G401 (cell line): ENCODE measurements around the gene SKI. TPM values are rescaled to one million over a fixed set of nuclear protein-coding genes. Genes with fewer than 3 reads are reported as not detected.
"Not testable (repeated sequence)": the region's sequence is repeated elsewhere in the genome, so short reads cannot be mapped to it uniquely, and the experiment has no call there.

Experiments
- DNase-seq: peaks from one replicate; pipeline ENCODE4 v3.0.0-alpha.2; 2015; ENCODE audit warnings: low spot score
- in situ Hi-C: cut with HindIII; loops from 2 replicates; pipeline ENCODE4 v1.10.0; 2016; ENCODE audit warnings: low sequenced_read_pairs, mixed read lengths
- total RNA-seq: library from RNA; depleted of rRNA; stranded (reverse); fragments of >200 nt; shearing (Covaris generic); gene quantifications from 2 replicates; pipeline ENCODE4 v1.2.3, GENCODE V29; 2014

Gene SKI
- total RNA-seq, 1 experiment from 2014 or later: 15.2 TPM

GRCh38 chr1:2283371-2283990 lies 55.4 kb downstream of the SKI start:
- in situ Hi-C loops: no loop called here
- no peak for DNase-seq

DNA sequence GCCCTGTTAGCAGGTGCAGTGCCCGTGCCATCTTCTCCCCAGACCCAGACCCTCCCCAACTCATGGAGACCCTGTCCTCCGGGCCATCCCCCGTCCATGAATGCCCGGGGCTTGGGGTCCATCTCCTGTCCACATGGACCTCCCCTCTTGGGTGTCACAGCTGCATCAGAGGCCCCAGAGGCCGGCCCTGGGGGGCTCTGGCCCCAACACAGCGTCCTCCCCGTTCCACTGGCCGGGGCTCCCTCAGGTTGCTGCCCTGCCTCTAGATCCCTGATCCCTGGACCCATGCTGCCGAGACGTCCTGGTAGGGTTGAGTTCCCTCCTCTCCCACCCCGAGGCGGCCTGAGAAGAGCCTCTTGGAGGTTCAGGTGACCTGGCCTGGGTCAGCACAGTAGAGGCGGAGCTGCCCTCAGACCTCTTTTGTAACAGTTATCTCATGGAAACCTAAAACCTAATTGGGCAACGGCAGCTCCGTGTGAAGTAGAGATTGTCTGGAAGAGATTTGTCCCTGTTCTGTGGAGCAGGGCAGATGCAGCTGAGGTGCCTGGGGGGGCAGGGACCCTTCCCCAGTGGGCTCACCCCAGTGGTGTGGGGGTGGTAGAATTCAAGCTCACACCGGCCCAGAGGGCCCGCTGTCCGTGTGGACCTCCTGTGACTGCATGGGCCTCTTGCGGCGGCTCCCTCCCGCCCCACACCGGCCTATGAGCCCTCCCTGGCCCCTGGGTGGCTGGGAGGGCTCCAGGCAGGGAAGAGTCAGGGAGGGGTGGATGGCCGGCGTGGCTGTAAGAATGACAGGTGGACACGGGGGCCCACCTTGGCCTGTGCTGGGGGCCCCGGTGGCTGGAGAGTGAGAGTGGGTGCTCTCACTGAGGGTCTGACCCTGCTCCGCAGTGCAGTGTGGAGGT lies 56.1 kb downstream of the SKI start:
- in situ Hi-C loops: no loop called here
- no peak for DNase-seq

DNA sequence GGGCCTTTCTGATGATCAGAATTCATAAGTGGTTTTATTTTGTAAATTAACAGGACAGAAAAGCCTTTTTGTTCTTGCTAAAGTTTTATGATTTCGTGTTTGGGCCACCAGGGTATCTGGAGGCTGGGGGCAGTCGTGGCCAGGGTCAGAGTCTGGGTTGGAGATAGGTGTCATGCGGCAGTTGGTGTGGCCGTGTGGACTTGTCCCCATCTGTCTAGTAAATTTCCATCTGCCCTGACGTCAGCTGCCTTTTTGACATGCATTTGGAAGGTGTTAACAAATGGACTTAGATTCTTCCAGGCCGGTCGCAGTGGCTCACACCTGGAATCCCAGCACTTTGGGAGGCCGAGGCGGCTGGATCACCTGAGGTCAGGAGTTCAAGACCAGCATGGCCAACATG lies 56.8 kb downstream of the SKI start:
- in situ Hi-C loops: no loop called here
- DNase-seq: peak; percentile 95

- no peak for DNase-seq
- in situ Hi-C loops: no loop called here
Measured at GRCh38 chr1:2286923-2287322, 58.8 kb downstream of the SKI start.

DNA sequence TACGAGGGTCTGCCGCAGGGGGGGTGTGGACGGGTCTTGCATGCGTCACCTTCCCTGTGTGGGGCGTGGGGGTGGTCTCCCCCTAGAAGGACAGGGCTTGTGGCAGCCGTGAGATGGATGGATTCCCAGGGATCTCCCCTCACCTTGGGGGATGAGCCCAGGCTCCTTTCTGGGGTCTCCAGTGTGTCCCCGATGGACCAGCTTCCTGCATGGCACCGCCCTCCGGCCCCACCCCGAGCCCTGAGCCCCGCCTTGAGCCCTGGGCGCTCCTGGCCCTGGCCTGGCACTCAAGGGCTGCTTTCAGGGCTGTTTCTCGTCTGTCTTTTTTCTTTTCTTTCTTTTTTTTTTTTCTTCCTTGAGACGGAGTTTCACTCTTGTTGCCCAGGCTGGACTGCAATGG lies 59.5 kb downstream of the SKI start:
- in situ Hi-C loops: no loop called here
- no peak for DNase-seq

GRCh38 chr1:2288311-2288710 lies 60.2 kb downstream of the SKI start:
- in situ Hi-C loops: no loop called here

DNA sequence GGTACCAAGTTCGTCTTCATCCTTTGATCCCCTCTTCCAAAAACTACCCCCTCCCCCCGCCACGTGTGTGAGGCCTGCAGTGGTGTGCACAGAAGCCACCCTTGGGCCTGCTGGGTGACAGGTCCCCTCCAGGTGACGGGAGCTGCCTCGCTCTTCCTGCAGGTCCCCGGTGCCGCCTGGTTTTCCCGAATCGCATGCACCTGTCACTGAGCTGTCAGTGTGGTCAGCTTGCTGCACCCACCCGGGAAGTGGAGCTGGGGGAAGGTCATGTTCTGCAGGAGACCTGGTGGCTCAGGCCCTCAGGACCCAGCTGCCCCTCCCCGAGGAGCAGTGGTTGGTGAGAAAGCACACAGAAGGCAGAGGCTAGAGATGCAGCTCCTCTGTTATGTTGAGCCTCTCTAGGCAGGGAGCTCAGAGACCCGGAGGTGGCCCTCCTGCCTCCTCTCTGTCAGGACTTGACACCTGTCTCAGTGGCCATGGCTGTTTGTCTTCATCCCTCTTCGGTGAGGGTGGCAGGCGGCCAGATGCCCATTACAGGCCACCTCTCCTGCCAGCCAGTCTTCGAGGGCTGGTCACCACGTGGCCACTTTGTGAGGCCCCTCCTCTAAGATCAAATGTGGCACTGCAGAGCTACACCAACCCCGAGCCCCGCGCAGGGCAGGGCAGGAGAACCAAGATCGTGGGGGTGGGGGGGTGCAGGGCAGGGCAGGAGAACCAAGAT lies 60.9 kb downstream of the SKI start:
- in situ Hi-C loops: no loop called here
- no peak for DNase-seq

More at GRCh38 chr1:2288311-2288710, 60.2 kb downstream of the SKI start:
- no peak for DNase-seq

DNA sequence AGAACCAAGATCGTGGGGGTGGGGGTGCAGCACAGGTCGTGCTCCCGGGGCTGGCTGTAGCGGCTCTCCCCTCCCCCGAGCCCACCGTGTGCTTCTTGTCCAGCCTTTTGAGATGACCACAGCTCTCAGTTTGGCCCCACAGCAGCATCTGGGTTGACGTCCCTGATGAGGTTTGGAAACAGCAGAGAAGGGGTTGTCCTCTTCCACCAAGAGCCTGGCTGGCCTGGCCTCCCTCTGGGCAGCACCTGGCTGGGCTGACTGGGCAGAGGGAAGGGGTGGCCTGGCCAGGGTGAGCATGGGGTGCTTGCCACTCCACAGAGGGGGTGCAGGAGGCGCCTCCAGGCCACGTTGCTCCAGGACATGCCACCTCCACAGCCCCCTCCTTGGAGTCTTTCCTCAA lies 61.5 kb downstream of the SKI start:
- no peak for DNase-seq
- in situ Hi-C loops: no loop called here

DNA sequence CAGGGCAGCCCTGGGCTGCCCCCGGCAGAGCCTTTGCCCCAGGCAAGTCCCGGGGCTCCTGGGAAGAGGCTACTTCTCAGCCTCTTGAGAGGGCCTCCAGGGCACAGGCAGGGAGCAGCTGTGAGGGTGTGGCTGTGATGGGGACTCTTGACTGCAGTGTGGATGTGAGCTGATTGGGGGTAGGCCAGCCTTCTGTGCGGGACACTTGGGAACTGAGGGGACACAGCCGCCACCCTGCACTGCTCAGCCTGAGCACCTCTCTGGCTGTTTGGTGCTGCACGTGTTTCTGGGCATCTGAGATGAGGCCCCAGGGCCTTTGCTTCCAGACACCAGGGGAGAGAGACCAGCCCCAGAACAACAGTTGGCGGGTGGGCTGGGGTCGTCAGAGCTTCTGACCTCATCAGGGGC lies 62.1 kb downstream of the SKI start:
- in situ Hi-C loops: no loop called here

DNA sequence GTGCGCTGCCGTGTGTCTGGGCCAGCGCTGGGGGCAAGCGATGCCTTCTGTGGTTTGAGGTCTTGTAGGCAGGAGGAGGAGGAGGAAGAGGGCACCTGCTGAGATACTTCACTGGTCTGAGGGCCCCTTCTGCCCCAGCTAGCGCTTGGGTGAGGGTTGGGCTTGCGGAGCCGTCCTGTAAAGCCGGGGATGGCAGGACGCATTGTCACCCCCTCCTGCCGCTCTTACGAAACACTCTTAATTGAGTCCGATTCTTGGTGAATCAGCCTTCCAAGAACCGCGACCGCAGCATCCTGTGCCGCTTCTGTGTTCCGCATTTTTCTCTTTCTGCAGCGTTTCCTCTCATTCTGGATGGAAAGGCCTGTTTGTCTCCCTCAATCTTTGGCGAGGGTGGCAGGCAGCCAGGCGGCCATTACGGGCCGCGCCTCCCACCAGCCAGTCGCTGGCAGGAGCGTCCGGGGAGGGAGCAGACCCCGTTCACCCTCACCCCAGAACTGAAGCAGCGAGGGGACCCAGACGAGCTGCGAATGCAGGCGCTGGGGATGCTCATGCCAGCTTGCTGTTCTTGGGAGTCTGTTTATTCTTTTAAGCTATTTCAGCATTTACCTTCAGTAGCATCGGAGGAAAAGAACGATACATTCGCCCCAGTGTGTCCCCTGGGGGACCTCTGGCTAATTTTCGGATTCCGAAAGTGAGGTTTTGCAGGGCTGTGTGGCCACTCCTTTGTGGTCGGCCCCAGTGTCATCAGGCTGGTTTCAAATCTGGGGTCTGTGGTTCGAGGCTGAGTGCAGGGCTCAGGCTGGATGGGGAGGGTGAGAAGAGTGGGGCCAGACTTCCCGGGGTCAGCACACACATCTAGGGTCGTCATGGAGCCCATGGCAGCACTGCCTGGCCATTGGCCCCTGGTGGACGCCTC lies 62.7 kb downstream of the SKI start:
- DNase-seq: peak; percentile 76
- in situ Hi-C loops: no loop called here

More for the DNA sequence above, 62.1 kb downstream of the SKI start:
- DNase-seq: no peak

DNA sequence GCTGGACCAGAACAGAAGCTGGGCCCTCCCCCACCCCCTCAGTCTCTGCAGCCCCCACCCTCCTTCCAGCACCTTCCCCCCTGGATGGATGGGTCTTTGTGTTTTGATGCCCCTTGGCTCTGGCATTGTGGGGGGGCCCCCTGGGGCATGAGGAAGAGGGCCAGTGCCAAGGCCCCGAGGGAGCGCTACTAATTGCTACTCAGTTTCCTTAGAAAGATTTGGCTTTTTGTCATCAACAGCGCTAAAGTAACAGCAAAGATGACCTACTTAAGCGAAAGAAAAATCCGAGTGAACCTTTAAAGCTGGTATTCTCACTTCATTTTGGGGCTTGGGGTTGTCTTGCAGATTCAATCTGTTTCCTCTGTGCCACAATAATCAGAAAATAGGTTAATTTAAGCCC lies 63.5 kb downstream of the SKI start:
- no peak for DNase-seq
- in situ Hi-C loops: no loop called here

DNA sequence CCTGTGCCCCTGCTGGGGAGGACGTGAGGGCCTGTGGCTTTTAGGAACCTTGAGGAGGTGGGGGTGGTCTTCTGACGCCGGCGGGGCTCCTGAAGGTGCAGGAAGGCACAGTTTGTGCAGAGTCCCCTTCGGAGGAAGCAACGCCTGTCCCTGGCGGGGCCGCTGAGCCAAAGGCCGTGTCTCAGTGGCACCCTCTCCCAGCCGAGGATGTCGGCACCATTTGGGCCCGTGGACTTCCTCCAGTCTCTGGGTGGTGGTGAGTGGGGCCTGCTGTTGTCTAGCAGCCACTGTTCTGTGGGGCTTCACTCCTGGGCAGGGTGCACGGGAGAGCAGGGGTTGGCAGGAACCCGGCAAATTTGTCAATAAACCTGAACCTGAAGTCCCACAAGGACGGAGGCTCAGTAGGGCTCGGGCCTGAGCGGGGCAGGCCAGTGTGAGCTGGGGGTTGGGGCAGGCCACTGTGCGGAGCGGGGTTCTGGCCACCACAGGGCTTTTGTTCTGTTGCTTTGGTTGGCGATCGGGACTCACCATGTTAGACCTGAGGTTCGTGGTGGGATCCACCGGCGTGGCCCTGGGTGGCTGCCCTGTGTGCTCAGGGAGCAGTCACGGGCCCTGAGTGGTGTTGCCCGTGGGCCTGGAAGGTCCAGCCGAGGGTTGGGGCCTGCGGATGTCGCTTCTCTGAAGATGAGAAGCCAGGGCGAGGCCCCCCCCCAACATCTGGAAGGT lies 64.8 kb downstream of the SKI start:
- in situ Hi-C loops: no loop called here
- DNase-seq: no peak

DNA sequence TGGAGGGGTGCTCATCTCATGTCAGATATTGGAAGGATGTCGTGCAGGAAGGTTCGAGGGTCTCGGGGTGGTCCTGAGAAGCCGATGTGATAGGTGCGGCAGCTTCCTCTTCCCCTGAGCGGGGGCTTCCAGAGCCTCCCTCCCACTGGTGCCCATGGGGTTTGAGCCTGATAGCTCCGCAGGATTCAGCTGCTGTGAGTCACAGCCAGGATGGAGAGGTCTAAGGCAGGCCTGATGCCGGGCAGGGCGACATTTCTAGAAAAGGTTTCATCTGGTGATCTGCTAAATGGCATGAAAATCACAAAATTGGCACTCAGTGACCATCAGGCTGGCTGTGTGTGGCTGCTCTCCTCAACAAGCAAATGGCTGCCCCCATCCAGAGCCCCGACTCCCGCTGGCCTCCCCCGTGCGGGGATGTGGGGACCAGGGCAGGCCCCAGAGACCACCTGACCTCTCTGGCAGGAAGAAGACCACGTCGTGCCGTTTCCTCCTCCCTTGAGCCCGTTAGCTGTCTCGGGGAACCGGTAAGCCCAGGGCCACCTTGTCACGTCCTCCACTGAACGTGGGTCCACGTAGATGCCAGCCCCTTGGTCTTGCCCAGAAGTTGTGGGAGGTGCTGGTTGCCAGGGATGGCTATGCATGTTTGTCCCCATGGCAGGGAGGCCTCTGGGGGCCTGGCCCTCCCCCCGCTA lies 66.1 kb downstream of the SKI start:
- in situ Hi-C loops: no loop called here

GRCh38 chr1:2294725-2295078 lies 66.6 kb downstream of the SKI start:
- in situ Hi-C loops: no loop called here
- DNase-seq: no peak

More for the DNA sequence above, 66.1 kb downstream of the SKI start:
- peak; percentile 66 for DNase-seq

DNA sequence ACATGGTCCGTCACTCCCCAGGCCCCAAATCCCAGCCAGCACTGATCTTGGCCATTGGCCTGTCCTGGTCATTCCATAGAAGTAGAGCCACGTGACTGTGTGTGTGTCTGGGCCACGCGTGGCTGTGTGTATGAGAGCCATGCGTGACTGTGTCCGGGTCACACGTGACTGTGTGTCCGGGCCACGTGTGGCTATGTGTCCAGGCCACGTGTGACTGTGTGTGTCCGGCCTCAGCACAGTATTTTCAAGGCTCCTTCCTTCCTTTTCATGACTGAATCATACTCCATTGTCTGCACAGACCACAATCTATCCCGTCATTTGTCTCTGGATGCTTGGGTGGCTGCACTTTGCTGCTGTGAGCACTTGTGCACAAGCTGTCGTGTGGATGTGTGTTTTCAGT lies 67.4 kb downstream of the SKI start:
- no peak for DNase-seq
- in situ Hi-C loops: no loop called here

GRCh38 chr1:2296211-2296610 lies 68.1 kb downstream of the SKI start:
- DNase-seq, in situ Hi-C loops: not testable (repeated sequence)

GRCh38 chr1:2296614-2297013 lies 68.5 kb downstream of the SKI start:
- DNase-seq: no peak
- in situ Hi-C loops: no loop called here
